ENCODE results near the gene ATP13A5.

The ATP13A5 gene

GRCh38 chr3:193348686-193349085, 29.9 kb downstream of the ATP13A5 start:
- TF ChIP-seq POLR2A (IDR thresholded peaks at IDR 0.05; ENCODE audit: low read depth, low read length) (no peak), POLR2AphosphoS5 (IDR thresholded peaks at IDR 0.05; ENCODE audit: low read depth, low read length) (no peak), POU2F2 (IDR thresholded peaks at IDR 0.05; ENCODE audit: low read depth, low read length) (no peak), TAF1 (IDR thresholded peaks at IDR 0.05; ENCODE audit: low read depth, low read length) (no peak), PAX5 (IDR thresholded peaks at IDR 0.05; ENCODE audit: insufficient read depth, low read length, severe bottlenecking) (no peak), SPI1 (IDR thresholded peaks at IDR 0.05; ENCODE audit: low read depth, low read length) (no peak)
- DNase-seq (ENCODE audit: insufficient read length, low spot score) (no peak), FAIRE-seq (no peak)

GRCh38 chr3:193347521-193348501, 30.7 kb downstream of the ATP13A5 start:
- TF ChIP-seq POU2F2 (IDR thresholded peaks at IDR 0.05; ENCODE audit: low read depth, low read length) (no peak), PAX5 (IDR thresholded peaks at IDR 0.05; ENCODE audit: insufficient read depth, low read length, severe bottlenecking) (no peak), SPI1 (IDR thresholded peaks at IDR 0.05; ENCODE audit: low read depth, low read length) (no peak), POLR2AphosphoS5 (IDR thresholded peaks at IDR 0.05; ENCODE audit: low read depth, low read length) (no peak), POLR2A (IDR thresholded peaks at IDR 0.05; ENCODE audit: low read depth, low read length) (no peak), TAF1 (IDR thresholded peaks at IDR 0.05; ENCODE audit: low read depth, low read length) (no peak)
- FAIRE-seq (no peak), DNase-seq (ENCODE audit: insufficient read length, low spot score) (no peak)

- TF ChIP-seq POLR2AphosphoS5 (IDR thresholded peaks at IDR 0.05; ENCODE audit: low read depth, low read length) = no peak
- no peak for TF ChIP-seq POU2F2 (IDR thresholded peaks at IDR 0.05; ENCODE audit: low read depth, low read length)
- TF ChIP-seq PAX5 (IDR thresholded peaks at IDR 0.05; ENCODE audit: insufficient read depth, low read length, severe bottlenecking) = no peak
- TF ChIP-seq POLR2A (IDR thresholded peaks at IDR 0.05; ENCODE audit: low read depth, low read length) = no peak
- no peak for TF ChIP-seq SPI1 (IDR thresholded peaks at IDR 0.05; ENCODE audit: low read depth, low read length)
- TF ChIP-seq TAF1 (IDR thresholded peaks at IDR 0.05; ENCODE audit: low read depth, low read length) = no peak
- no peak for FAIRE-seq
- no peak for DNase-seq (ENCODE audit: insufficient read length, low spot score)
Measured at GRCh38 chr3:193346259-193346658, 32.3 kb downstream of the ATP13A5 start.

DNA sequence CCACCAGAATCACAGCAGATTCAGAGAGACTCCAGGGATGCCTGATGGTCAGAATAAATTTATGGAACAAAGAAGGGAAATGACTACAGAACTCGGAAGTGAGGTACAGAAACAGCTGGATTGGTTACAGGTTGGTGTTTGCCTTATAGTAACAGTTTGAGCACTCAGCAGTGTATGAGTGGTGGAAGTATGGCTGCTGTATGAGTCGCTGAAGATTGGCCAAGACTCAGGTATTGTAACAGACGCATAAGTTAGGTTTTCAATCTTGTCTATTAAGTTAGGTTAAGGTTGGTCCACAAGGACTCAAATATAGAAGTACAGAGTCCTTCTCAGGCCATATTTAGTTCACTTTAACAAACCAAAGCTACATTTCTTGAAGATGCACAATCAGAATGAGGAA, 33.1 kb downstream of the ATP13A5 start:
- DNase-seq (ENCODE audit: insufficient read length, low spot score) (no peak), FAIRE-seq (no peak)
- TF ChIP-seq POLR2AphosphoS5 (IDR thresholded peaks at IDR 0.05; ENCODE audit: low read depth, low read length) (no peak), POU2F2 (IDR thresholded peaks at IDR 0.05; ENCODE audit: low read depth, low read length) (no peak), PAX5 (IDR thresholded peaks at IDR 0.05; ENCODE audit: insufficient read depth, low read length, severe bottlenecking) (no peak), TAF1 (IDR thresholded peaks at IDR 0.05; ENCODE audit: low read depth, low read length) (no peak), SPI1 (IDR thresholded peaks at IDR 0.05; ENCODE audit: low read depth, low read length) (no peak), POLR2A (IDR thresholded peaks at IDR 0.05; ENCODE audit: low read depth, low read length) (no peak)

GRCh38 chr3:193344486-193344885, 34.1 kb downstream of the ATP13A5 start:
- TF ChIP-seq POLR2AphosphoS5 (IDR thresholded peaks at IDR 0.05; ENCODE audit: low read depth, low read length) = no peak
- TF ChIP-seq PAX5 (IDR thresholded peaks at IDR 0.05; ENCODE audit: insufficient read depth, low read length, severe bottlenecking) = no peak
- TF ChIP-seq TAF1 (IDR thresholded peaks at IDR 0.05; ENCODE audit: low read depth, low read length) = no peak
- TF ChIP-seq POLR2A (IDR thresholded peaks at IDR 0.05; ENCODE audit: low read depth, low read length) = no peak
- TF ChIP-seq POU2F2 (IDR thresholded peaks at IDR 0.05; ENCODE audit: low read depth, low read length) = no peak
- no peak for DNase-seq (ENCODE audit: insufficient read length, low spot score)
- no peak for FAIRE-seq

GRCh38 chr3:193343726-193344222, 34.8 kb downstream of the ATP13A5 start:
- DNase-seq (ENCODE audit: insufficient read length, low spot score) (no peak), FAIRE-seq (no peak)
- TF ChIP-seq PAX5 (IDR thresholded peaks at IDR 0.05; ENCODE audit: insufficient read depth, low read length, severe bottlenecking) (no peak), TAF1 (IDR thresholded peaks at IDR 0.05; ENCODE audit: low read depth, low read length) (no peak), SPI1 (IDR thresholded peaks at IDR 0.05; ENCODE audit: low read depth, low read length) (no peak), POU2F2 (IDR thresholded peaks at IDR 0.05; ENCODE audit: low read depth, low read length) (no peak), POLR2AphosphoS5 (IDR thresholded peaks at IDR 0.05; ENCODE audit: low read depth, low read length) (no peak), POLR2A (IDR thresholded peaks at IDR 0.05; ENCODE audit: low read depth, low read length) (no peak)

- no peak for FAIRE-seq
- TF ChIP-seq POLR2A (IDR thresholded peaks at IDR 0.05; ENCODE audit: low read depth, low read length) = no peak
- no peak for TF ChIP-seq TAF1 (IDR thresholded peaks at IDR 0.05; ENCODE audit: low read depth, low read length)
- no peak for TF ChIP-seq SPI1 (IDR thresholded peaks at IDR 0.05; ENCODE audit: low read depth, low read length)
- TF ChIP-seq POLR2AphosphoS5 (IDR thresholded peaks at IDR 0.05; ENCODE audit: low read depth, low read length) = no peak
- TF ChIP-seq POU2F2 (IDR thresholded peaks at IDR 0.05; ENCODE audit: low read depth, low read length) = no peak
- TF ChIP-seq PAX5 (IDR thresholded peaks at IDR 0.05; ENCODE audit: insufficient read depth, low read length, severe bottlenecking) = no peak
- no peak for DNase-seq (ENCODE audit: insufficient read length, low spot score)
Measured at GRCh38 chr3:193342551-193342950, 36.0 kb downstream of the ATP13A5 start.

GRCh38 chr3:193335031-193335430, 43.5 kb downstream of the ATP13A5 start:
- TF ChIP-seq POU2F2 (IDR thresholded peaks at IDR 0.05; ENCODE audit: low read depth, low read length) = no peak
- TF ChIP-seq POLR2AphosphoS5 (IDR thresholded peaks at IDR 0.05; ENCODE audit: low read depth, low read length) = no peak
- TF ChIP-seq TAF1 (IDR thresholded peaks at IDR 0.05; ENCODE audit: low read depth, low read length) = no peak
- no peak for DNase-seq (ENCODE audit: insufficient read length, low spot score)
- no peak for FAIRE-seq

- TF ChIP-seq POLR2A (IDR thresholded peaks at IDR 0.05; ENCODE audit: low read depth, low read length) (no peak), PAX5 (IDR thresholded peaks at IDR 0.05; ENCODE audit: insufficient read depth, low read length, severe bottlenecking) (no peak), POLR2AphosphoS5 (IDR thresholded peaks at IDR 0.05; ENCODE audit: low read depth, low read length) (no peak), SPI1 (IDR thresholded peaks at IDR 0.05; ENCODE audit: low read depth, low read length) (no peak), POU2F2 (IDR thresholded peaks at IDR 0.05; ENCODE audit: low read depth, low read length) (no peak), TAF1 (IDR thresholded peaks at IDR 0.05; ENCODE audit: low read depth, low read length) (no peak)
- FAIRE-seq (no peak), DNase-seq (ENCODE audit: insufficient read length, low spot score) (no peak)
Measured at GRCh38 chr3:193333229-193333628, 45.3 kb downstream of the ATP13A5 start.

All from GM12891 (cell line).